HepG2 (cell line): ENCODE data around the gene ZMYND8. TPM values are rescaled to one million over a fixed set of nuclear protein-coding genes. Genes with fewer than 3 reads are reported as not detected.
A peak's percentile ranks its signal among the peaks of the same experiment; 100 is the strongest.

Source experiments
- ATAC-seq: fragments of 200-7000 bp; cut with Tn5 transposase; 3 replicates; pipeline ENCODE4 v1.9.1; 2020; ENCODE audit warnings: mild to moderate bottlenecking, moderate library complexity
- BruUV-seq: library from RNA; stranded (reverse); fragments of 400-500 nt; replicated peaks from 2 replicates; lab custom pipeline; 2021; lab: Mats Ljungman, UMichigan
- CTCF ChIA-PET: fragments of 300-600 bp; formaldehyde crosslinking; extraction: SDS; loops from one replicate; lab custom pipeline; 2021; ENCODE audit warnings: low total read pairs, inconsistent platforms, low intra/inter-chr PET ratio; lab: Yijun Ruan, JAX
- POLR2A ChIA-PET: fragments of 350-600 bp; sonication (Branson Sonifier 250); formaldehyde crosslinking; loops from one replicate; lab custom pipeline; 2020; ENCODE audit warnings: antibody characterized with exemption, inconsistent platforms; lab: Yijun Ruan, JAX
- DNase-seq: peaks from one replicate; pipeline ENCODE4 v3.0.0-alpha.2; 2015; ENCODE audit warnings: low spot score
- FAIRE-seq: peaks from 3 replicates; lab custom pipeline; 2011; peaks lifted over from hg19 to GRCh38; lab: Jason Lieb, UNC
- H2AFZ ChIP-seq: one replicate; pipeline ENCODE4 v1.6.1; 2011; ENCODE audit warnings: low read length, inconsistent platforms
- H3K27ac ChIP-seq: fragments of 300-600 bp; 3 replicates; pipeline ENCODE4 v1.8.0; 2011; ENCODE audit warnings: mixed run types, mild to moderate bottlenecking, mixed read lengths, low read length, inconsistent platforms; ENCODE audit not compliant: insufficient read depth; ENCODE audit errors: extremely low read length
- H3K27me3 ChIP-seq, 2 experiments: fragments of 200-600 bp in 1 of 2; 2 replicates in 1 of 2; 3 replicates in 1 of 2; pipeline versions ENCODE4 v1.6.0 to v1.8.0; 2011; ENCODE audit warnings: low read length in 2 of 2, mild to moderate bottlenecking in 2 of 2, moderate library complexity in 2 of 2, inconsistent platforms in 1 of 2; ENCODE audit not compliant: insufficient read depth in 2 of 2, control insufficient read depth in 1 of 2
- H3K36me3 ChIP-seq, 2 experiments: fragments of 200-600 bp in 1 of 2; replicated peaks in 1 of 2; 2 replicates in 1 of 2; 3 replicates in 1 of 2; pipeline versions ENCODE4 v1.5.1 to v1.8.0; 2011; ENCODE audit warnings: low read length in 2 of 2, inconsistent platforms in 1 of 2; ENCODE audit not compliant: insufficient read depth in 2 of 2, control insufficient read depth in 1 of 2
- H3K4me1 ChIP-seq: 2 replicates; pipeline ENCODE4 v1.5.1; 2012; ENCODE audit warnings: low read length, inconsistent platforms; ENCODE audit not compliant: insufficient read depth
- H3K4me2 ChIP-seq: 2 replicates; pipeline ENCODE4 v1.6.0; 2011; ENCODE audit warnings: low read depth, low read length, inconsistent platforms
- H3K4me3 ChIP-seq, 3 experiments: fragments of 200-600 bp in 1 of 3; sonication (generic), shearing (Covaris generic) in 1 of 3; replicated peaks in 1 of 3; 2 replicates each; pipeline ENCODE4 v1.5.1; 2011 to 2016; ENCODE audit warnings: low read length in 3 of 3, inconsistent platforms in 2 of 3, low read depth in 2 of 3, mild to moderate bottlenecking in 2 of 3, control low read depth in 1 of 3, mixed read lengths in 1 of 3; ENCODE audit not compliant: insufficient read depth in 1 of 3
- H3K79me2 ChIP-seq: one replicate; pipeline ENCODE4 v1.6.1; 2011; ENCODE audit warnings: low read length, inconsistent platforms; ENCODE audit not compliant: insufficient read depth
- H3K9ac ChIP-seq: 2 replicates; pipeline ENCODE4 v1.6.0; 2011; ENCODE audit warnings: mild to moderate bottlenecking, low read depth, low read length, inconsistent platforms; ENCODE audit not compliant: insufficient read depth
- H3K9me3 ChIP-seq: 2 replicates; pipeline ENCODE4 v1.5.1; 2012; ENCODE audit warnings: mild to moderate bottlenecking, low read length
- H4K20me1 ChIP-seq: 2 replicates; pipeline ENCODE4 v1.6.0; 2011; ENCODE audit warnings: inconsistent platforms, mild to moderate bottlenecking, low read length, moderate library complexity; ENCODE audit not compliant: insufficient read depth
- FOSL2 ChIP-seq: sonication (generic); formaldehyde crosslinking; IDR thresholded peaks from 2 replicates; pipeline ENCODE4 v1.4.0; 2020; ENCODE audit warnings: missing genetic modification reagents
- GATAD2A ChIP-seq: IDR thresholded peaks from 2 replicates; pipeline ENCODE4 v1.6.1; 2016
- RBM22 ChIP-seq: fragments of 200-400 bp; formaldehyde crosslinking; optimal IDR thresholded peaks from 2 replicates; pipeline ENCODE3; 2017; ENCODE audit warnings: mild to moderate bottlenecking, low read length, moderate library complexity
- SNAPC2 ChIP-seq: sonication (generic); formaldehyde crosslinking; IDR thresholded peaks from 2 replicates; pipeline ENCODE4 v1.8.1; 2022; ENCODE audit warnings: mild to moderate bottlenecking, missing genetic modification reagents
- SRSF4 ChIP-seq: fragments of 200-400 bp; formaldehyde crosslinking; IDR thresholded peaks from one replicate; pipeline ENCODE4 v1.6.1; 2018; ENCODE audit warnings: mild to moderate bottlenecking, low read depth, low read length, moderate library complexity; ENCODE audit not compliant: poor library complexity, severe bottlenecking
- XRCC5 ChIP-seq: fragments of 200-400 bp; formaldehyde crosslinking; optimal IDR thresholded peaks from 2 replicates; pipeline ENCODE3; 2017; ENCODE audit warnings: mild to moderate bottlenecking, low read length
- ZNF121 ChIP-seq: sonication (generic); formaldehyde crosslinking; IDR thresholded peaks from 2 replicates; pipeline ENCODE4 v1.5.0; 2020; ENCODE audit warnings: mild to moderate bottlenecking, missing genetic modification reagents
- ZNF20 ChIP-seq: sonication (generic); formaldehyde crosslinking; IDR thresholded peaks from 2 replicates; pipeline ENCODE4 v1.4.0; 2020; ENCODE audit warnings: mild to moderate bottlenecking, moderate library complexity, missing genetic modification reagents
- ZNF543 ChIP-seq: sonication (generic); formaldehyde crosslinking; IDR thresholded peaks from 2 replicates; pipeline ENCODE4 v1.4.0; 2020; ENCODE audit warnings: mild to moderate bottlenecking, missing genetic modification reagents
- ZNF556 ChIP-seq: sonication (generic); formaldehyde crosslinking; IDR thresholded peaks from 2 replicates; pipeline ENCODE4 v1.4.0; 2020; ENCODE audit warnings: mild to moderate bottlenecking, missing genetic modification reagents, borderline replicate concordance
- ZNF629 ChIP-seq: sonication (generic); formaldehyde crosslinking; conservative IDR thresholded peaks from 2 replicates; pipeline ENCODE4 v1.5.0; 2020; ENCODE audit warnings: missing genetic modification reagents
- ZNF746 ChIP-seq: sonication (generic); formaldehyde crosslinking; IDR thresholded peaks from 2 replicates; pipeline ENCODE4 v1.8.0; 2022; ENCODE audit warnings: mild to moderate bottlenecking, missing genetic modification reagents
- ZNF83 ChIP-seq: sonication (generic); formaldehyde crosslinking; IDR thresholded peaks from 2 replicates; pipeline ENCODE4 v1.4.0; 2020; ENCODE audit warnings: missing genetic modification reagents, mild to moderate bottlenecking, borderline replicate concordance
- ZSCAN21 ChIP-seq: sonication (generic); formaldehyde crosslinking; IDR thresholded peaks from 2 replicates; pipeline ENCODE4 v1.8.0; 2022; ENCODE audit warnings: mild to moderate bottlenecking, missing genetic modification reagents, moderate library complexity, borderline replicate concordance
- WGBS: methylation state at CpG from one replicate; pipeline ENCODE4 v1.1.6; 2017; ENCODE audit warnings: low lambda C conversion rate; 5-methylcytosine and 5-hydroxymethylcytosine counted together
- in situ Hi-C: cut with HindIII; loops from 2 replicates; pipeline ENCODE4 v1.10.0; 2017; ENCODE audit warnings: low pct_unique_long_range_greater_than_20kb; ENCODE audit not compliant: extremely low pct_ligation_motif_present
- intact Hi-C: fragments of 100-400 bp; cut with micrococcal nuclease; formaldehyde crosslinking; loops from one replicate; pipeline ENCODE4 v1.10.0; 2022; ENCODE audit not compliant: unreplicated experiment
- polyA plus RNA-seq, 8 experiments: library from polyadenylated mRNA; depleted of rRNA in 3 of 8; stranded (reverse) in 7 of 8; unstranded in 1 of 8; fragments of >200 nt; fragmentation: Illumina TruSeq in 4 of 8; extraction: Trizol in 4 of 8; gene quantifications; 2 replicates each; pipeline versions ENCODE4 v1.2.1 to v1.2.3, GENCODE V29; 2011 to 2016; ENCODE audit warnings: low read depth in 4 of 8, missing spikeins in 1 of 8, mixed read lengths in 1 of 8; ENCODE audit not compliant: insufficient read depth in 1 of 8
- total RNA-seq, 5 experiments: library from RNA; depleted of rRNA; stranded (reverse); fragments of >200 nt; fragmentation: Illumina TruSeq; extraction: Trizol; gene quantifications; 2 replicates each; pipeline ENCODE4 v1.2.3, GENCODE V29; 2016; ENCODE audit warnings: low read depth in 1 of 5
- TF ChIP-seq, protein P1 (sequence below): sonication (generic); formaldehyde crosslinking; IDR thresholded peaks from 2 replicates; pipeline ENCODE4 v1.8.0; 2022; ENCODE audit warnings: missing genetic modification reagents, low read depth, mild to moderate bottlenecking, borderline replicate concordance
- TF ChIP-seq, protein P2 (sequence below): sonication (generic); formaldehyde crosslinking; IDR thresholded peaks from 2 replicates; pipeline ENCODE4 v1.5.1; 2020; ENCODE audit warnings: missing genetic modification reagents, mild to moderate bottlenecking, borderline replicate concordance

ZMYND8 gene
- total and polyA plus RNA-seq, 2 of the 13 experiments (the other 11 are each of a cell fraction or from before 2014, with no cell fraction given): 53.9 to 84.7 TPM

DNA sequence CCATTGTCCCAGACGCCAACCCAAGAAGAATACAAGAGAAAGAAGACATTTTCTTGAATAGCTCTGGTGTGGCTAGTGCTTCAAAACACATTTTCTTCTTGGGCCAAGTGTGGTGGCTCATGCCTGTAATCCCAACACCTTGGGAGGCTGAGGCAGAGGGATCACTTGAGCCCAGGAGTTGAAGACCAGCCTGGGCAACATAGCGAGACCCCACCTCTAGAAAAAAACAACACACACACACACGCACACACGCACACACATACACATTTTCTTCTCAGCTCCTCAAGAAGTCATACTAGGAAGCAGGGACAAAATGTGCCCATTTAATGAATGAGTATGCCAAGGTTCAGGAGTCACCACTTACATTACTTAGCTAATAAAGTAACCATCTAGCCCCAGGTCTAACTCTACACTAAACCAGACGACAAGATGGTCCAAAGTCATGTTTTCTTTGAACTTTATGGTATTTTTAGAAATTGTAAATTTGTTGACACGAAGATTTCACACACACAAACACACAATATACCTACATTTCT is 68.8 kb downstream of the ZMYND8 start:
- H3K4me2 ChIP-seq: no peak overlapping the region
- no peaks in the 10 kb centered on the region for H3K9me3 ChIP-seq
- DNase-seq (no peak), FAIRE-seq (no peak), ATAC-seq (no peak)
- H2AFZ ChIP-seq: no peak overlapping the region
- BruUV-seq: TSS peak; percentile 8
- no peak for TF ChIP-seq XRCC5
- TF ChIP-seq ZNF20 (CRISPR knock-in tag): no peak
- TF ChIP-seq ZNF629 (CRISPR knock-in tag): peak; percentile 85
- TF ChIP-seq ZNF556 (CRISPR knock-in tag): no peak
- TF ChIP-seq GATAD2A (CRISPR knock-in tag): no peak
- TF ChIP-seq FOSL2 (CRISPR knock-in tag): no peak
- TF ChIP-seq, protein P1, sequence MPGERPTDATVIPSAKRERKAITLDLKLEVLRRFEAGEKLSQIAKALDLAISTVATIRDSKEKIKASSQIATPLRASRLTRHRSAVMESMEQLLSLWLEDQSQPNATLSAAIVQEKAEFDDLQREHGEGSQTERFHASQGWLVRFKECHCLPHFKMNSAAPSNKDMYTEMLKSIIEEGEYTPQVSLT: no peak
- no peak for TF ChIP-seq ZNF83 (CRISPR knock-in tag)
- TF ChIP-seq, protein P2, sequence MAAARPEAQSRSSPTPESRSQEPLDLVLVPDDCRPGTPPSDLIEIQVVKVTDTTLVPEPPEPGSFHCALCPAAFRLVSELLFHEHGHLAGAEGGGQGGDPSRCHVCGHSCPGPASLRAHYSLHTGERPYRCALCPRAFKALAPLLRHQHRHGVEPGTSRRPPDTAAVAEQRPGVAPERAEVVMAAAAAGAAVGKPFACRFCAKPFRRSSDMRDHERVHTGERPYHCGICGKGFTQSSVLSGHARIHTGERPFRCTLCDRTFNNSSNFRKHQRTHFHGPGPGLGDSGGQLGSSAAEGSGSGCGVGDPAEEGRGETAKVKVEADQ (CRISPR knock-in tag): 0 out of 2 replicates have a peak, but pooled peaks have one; percentile 27
- TF ChIP-seq ZNF121: peak; percentile 80
- TF ChIP-seq SNAPC2 (CRISPR knock-in tag): no peak
- TF ChIP-seq ZNF746 (CRISPR knock-in tag): no peak
- no peak for TF ChIP-seq ZNF543 (CRISPR knock-in tag)
- TF ChIP-seq SRSF4: no peak
- TF ChIP-seq ZSCAN21 (CRISPR knock-in tag): no peak
- TF ChIP-seq RBM22: peak; percentile 45
- no peak overlapping the region for H3K27ac ChIP-seq
- POLR2A ChIA-PET: no interaction called here
- in situ Hi-C loops: no loop called here
- no peaks in the 10 kb centered on the region for H3K27me3 ChIP-seq
- 96% methylated on average over 6 of the region's 6 CpGs for WGBS
- H3K36me3 ChIP-seq: peaks cover 63 to 94% of the 10 kb centered on the region in 2 experiments
- no peak overlapping the region for H3K9ac ChIP-seq
- intact Hi-C loops: no loop called here
- peaks cover 9% of the 10 kb centered on the region for H3K79me2 ChIP-seq
- peaks cover 3% of the 10 kb centered on the region; the same call in 1 of the 2 replicates for H4K20me1 ChIP-seq
- CTCF ChIA-PET: no interaction called here
- no peak overlapping the region for H3K4me3 ChIP-seq
- H3K4me1 ChIP-seq: no peaks in the 10 kb centered on the region
